C1 segment of cervical spinal cord (tissue), 14 donors: ENCODE measurements around the gene RNASEH2B.

ENCODE experiments used
- DNase-seq, 14 donors: peaks; one replicate each; lab custom pipeline; 2025; lab: John Stamatoyannopoulos, UW

Gene RNASEH2B

GRCh38 chr13:50940509-50940908 is 30.9 kb downstream of the RNASEH2B start:
- no peak for DNase-seq

DNA sequence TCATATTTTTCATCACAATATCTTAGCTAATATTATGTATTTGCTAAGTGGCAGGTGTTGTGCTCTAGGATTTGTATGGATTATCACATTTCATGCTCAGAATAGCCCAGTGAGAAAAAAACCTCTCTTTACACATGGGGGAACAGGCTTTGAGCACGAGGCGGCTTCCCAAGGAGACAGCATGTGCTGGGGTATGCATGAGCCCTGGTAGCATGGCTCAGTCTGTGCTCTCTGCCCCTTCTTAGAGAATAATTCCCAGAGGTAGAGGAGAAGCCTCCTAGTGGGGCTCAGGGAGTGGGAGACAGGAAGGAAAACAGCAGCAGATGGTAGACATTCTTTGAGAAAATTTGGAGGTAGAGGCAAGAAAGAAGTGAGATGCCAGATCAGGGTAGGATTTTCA is 31.6 kb downstream of the RNASEH2B start:
- DNase-seq: no peak

- no peak for DNase-seq
These were observed 33.2 kb downstream of the RNASEH2B start for GRCh38 chr13:50942630-50943311.

DNA sequence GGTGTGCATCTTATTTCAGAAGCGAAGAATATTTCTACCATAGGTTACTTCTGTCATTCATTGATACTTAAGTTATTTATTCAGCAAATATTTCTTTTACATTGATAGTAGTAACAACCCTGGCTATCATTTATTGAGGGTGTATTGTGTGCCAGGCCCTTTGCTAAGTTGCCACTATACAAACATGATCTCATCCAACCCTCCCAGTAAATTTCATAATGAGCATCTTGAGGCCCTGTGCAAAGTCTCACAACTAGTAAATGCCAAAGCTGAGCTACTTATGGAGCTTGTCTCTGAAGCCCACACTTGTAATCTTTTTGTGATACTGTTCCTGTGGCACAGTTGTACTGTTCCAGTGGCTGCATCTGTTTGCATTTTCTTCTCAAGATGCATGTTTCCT is 36.1 kb downstream of the RNASEH2B start:
- no peak for DNase-seq

GRCh38 chr13:50948601-50949000 is 39.0 kb downstream of the RNASEH2B start:
- no peak for DNase-seq

GRCh38 chr13:50950849-50951248 is 41.3 kb downstream of the RNASEH2B start:
- no peak for DNase-seq

GRCh38 chr13:50951366-50951765 is 41.8 kb downstream of the RNASEH2B start:
- no peak for DNase-seq

GRCh38 chr13:50955241-50955640 is 45.6 kb downstream of the RNASEH2B start:
- no peak for DNase-seq

DNA sequence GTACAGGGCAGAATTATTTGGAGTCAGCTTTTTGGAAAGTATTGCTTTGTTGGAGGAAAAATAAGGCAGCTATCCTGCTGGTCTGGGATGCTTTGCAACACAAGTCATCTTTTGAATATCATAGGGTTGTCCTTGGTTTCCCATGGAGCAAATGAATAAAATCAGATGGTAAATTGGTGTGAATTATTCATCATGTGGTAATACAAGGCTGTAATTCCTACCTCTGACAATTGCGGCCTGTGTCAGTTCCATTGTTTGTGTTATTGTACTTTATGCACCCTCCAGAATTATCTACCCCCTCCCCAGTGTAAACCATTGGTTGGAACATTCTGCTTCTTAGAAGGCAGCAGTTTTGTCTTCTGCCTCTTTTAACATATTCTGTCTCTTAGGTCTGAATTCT is 46.2 kb downstream of the RNASEH2B start:
- no peak for DNase-seq

DNA sequence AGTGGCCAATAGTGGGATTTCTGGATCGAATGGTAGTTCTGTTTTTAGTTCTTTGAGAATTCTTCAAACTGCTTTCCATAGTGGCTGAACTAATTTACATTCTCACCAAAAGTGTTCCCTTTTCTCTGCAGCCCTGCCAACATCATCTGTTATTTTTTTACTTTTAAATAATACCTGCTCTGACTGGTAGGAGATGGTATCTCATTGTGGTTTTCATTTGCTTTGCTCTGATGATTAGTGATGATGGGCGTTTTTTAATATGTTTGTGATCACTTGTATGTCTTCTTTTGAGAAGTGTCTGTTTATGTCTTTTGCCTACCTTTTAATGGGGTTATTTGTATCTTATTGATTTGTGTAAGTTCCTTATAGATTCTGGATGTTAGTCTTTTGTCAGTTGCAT is 48.0 kb downstream of the RNASEH2B start:
- DNase-seq: no peak

DNA sequence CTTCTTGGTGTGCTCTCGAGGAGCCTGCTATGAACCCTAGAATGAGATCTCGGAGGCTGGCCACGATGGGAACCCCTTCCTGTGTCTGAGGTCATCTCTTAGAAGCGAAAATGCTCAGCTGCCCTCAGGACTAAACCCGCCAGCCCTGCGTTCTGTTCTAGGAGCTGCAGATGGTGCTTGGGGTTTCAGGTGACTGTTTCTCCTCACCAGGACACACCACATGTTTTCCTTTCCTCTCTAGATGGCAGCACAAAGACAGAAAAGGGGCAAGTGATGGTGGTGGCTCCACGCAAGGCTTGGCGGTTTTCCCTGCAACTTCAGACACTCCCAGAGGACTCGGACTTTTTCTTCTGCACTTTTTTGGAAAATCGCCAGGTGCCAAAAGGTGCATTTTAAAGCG is 60.1 kb downstream of the RNASEH2B start:
- peak in 1 of 14 donors; percentile 68 for DNase-seq

DNA sequence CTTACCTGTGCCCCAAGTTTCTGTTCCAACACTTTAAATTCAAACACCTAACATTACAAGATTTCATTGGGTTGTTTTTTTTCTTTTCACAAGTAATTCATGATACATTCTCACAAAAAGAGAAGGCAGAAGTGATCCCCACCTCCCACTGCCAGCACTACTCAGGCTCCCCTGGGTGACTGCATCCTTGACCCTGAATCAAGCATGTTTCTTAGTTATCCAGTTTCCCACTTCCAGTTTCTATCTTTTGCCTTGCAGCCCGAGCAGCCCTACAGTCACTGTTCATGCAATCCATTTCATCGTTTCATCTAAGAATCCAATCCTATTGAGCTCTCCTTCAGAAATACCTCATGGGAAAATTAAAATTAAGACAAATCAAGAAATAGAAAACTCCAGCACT is 61.4 kb downstream of the RNASEH2B start:
- no peak for DNase-seq

- DNase-seq: no peak
These were observed 64.7 kb downstream of the RNASEH2B start for GRCh38 chr13:50974268-50974667.

DNA sequence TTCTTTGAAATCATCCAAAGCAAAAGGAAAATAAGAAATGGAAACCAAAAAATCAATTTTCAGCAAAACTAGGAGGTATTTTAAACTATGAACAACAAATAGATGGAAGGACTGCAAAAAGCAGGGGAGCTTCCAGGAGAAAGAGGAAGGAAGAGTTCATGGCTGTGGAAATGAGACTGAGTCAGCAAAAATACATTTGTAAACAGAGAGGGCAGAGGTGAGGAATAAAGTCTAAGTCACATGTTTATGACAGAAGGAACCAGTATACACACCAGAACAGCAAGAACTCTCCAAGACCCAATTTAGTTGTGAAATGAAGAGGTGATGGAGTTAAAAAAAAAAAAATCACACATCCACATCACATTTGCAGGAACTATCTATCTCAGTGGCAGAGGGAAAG is 69.6 kb downstream of the RNASEH2B start:
- no peak for DNase-seq

DNA sequence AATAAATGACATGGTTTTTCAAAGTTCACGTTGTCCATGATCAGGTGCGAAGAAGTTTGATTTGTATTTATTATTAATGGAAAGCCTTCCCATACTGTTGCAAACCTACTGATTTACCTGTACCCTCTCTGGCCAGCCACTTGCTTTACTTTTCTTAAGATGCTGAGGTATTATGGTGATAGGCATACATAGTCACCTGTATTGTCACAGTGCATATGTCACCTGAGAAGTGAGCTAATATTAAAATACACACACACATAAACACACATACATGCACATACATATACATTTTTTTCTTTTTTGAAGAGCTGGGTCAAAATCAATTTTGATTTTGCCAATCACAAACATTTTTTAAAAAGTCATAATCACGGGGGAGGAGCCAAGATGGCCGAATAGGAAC is 72.1 kb downstream of the RNASEH2B start:
- DNase-seq: no peak

DNA sequence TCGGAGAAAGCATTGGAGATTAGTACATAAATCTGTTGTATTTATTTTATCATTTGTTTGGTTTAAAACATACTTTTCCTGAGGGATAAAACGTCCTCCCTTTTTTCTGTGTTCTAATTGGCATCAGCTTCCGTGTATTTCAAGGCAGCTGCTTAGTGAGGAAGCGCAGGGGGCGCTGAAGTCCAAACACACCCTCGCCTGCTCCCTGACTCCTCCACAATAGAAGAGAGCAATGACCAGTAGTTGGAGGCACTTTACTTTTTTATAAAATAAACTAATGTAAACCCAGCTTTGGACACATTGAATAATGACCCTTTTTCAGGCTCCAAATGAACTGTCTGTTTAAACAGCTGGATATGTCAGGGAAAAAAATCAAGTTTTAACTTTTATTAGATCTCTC is 79.9 kb downstream of the RNASEH2B start:
- peak in 1 of 14 donors; percentile 6 for DNase-seq

- peak in 1 of 14 donors; percentile 19 for DNase-seq
These were observed 80.7 kb downstream of the RNASEH2B start for GRCh38 chr13:50990065-50990817.

DNA sequence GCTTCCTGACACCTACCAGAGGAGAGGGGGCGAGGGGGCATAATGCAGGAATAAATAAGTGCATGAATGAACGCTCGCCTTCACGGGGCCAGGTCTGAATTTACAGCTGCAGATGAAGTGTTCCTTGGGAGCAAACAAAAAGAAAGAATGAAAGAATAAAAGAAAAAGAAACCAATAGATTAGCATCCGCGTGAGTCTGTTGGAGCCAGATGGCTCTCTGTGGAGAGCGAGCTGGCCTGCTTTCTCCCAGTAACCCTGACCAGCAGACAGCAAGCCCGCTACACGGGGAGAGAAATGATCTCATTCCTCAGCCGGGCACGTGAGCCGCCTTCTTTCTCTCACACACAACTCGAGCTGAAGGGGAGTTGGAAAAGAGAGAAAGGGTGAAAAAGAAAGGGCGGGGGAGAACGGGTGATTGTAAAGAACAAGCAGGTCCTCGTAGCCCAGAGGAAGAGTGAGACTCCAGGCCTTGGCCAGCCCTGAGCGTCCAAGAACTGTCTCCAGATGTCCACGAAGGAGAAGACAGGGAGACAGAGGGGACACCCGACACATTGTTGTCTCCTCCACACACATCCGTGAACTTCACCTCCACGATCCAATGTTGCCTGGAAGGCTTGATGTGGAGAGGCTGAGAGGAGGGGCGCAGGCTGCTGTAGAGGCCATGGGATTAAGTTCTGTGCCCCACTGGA is 81.4 kb downstream of the RNASEH2B start:
- peak in 9 of 14 donors; percentile 15 to 90 (median 32) for DNase-seq

DNA sequence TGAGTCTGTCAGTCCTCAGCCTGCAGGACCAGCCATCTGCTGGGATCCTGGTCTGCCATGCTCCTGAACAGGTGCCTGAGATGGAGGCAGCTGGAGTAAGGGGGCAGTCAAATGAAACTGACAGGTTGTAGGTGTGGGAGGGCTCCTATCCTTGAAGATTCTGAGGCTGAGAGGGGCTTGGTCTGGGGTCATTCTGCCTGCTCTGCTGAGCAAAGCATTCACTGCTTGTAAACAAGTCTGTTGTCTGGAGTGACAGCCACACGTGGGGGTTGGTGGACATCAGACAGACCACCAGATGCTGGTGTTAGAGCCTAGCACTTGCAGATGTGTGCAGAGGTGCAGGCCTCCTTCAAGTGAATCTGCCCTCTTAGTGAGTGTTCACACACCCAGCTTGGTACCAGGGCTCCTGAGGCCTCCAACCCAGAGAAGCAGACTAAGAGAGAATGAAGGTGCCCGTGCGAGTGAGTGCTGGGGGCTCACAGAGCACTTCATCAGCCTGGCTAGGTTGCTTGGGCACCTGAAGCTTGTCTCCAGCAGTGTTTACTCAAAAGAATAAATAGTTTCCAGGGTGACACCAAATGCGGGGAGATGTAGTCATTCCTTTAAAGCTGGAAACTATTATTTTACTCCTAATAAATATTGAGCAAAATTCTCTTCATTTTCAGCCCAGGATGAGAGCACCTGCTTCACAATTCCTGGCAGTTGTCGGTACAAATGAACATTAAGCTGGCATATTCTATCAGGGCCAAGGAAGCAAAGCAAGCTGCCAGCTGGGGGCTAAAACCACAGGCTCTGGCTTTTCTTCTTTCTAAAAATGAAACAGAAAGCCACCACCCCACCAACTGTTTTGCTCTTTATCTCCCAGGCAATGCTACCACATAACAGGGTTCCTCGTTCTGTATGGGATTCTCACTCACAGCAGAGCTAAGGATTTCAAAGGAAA is 82.3 kb downstream of the RNASEH2B start:
- DNase-seq: peak in 1 of 14 donors; percentile 87

DNA sequence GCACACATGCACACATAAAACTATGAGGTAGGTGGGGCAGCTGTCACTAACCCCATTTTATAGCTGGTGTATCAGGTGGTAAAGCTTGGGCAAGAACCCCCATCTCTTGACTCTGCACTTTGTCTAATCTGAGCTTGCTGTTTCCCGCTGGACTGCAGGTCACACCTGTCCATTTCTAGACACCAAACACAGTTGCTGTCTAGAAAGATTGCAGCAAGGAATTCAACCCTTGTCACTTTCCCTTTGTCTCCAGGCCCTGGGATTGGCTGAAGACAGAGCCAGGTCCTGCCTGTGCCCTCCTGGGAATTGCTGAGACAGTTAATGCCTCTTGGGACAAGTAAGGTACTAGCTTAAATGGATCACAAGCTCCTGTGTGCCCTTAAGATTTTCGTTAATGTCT is 83.8 kb downstream of the RNASEH2B start:
- peak in 1 of 14 donors; percentile 15 for DNase-seq

- peak in 1 of 14 donors; percentile 15 for DNase-seq
These were observed 84.3 kb downstream of the RNASEH2B start for GRCh38 chr13:50993934-50994333.
